Heart left ventricle (tissue), 13 donors: ENCODE data around the gene KCNIP3.

Experiments used
- CTCF ChIP-seq, 12 donors: fragments of 200-600 bp; sonication (generic) in 4 of 12; IDR thresholded peaks; one replicate each; pipeline versions ENCODE4 v1.5.0 to v1.8.0; 2018 to 2022; ENCODE audit warnings: antibody characterized with exemption in 12 of 12, mild to moderate bottlenecking in 5 of 12
- POLR2A ChIP-seq, 2 donors: fragments of 450-650 bp; IDR thresholded peaks; one replicate each; pipeline ENCODE4 v1.6.1; 2017; ENCODE audit warnings: antibody characterized with exemption in 2 of 2, mild to moderate bottlenecking in 2 of 2, moderate library complexity in 2 of 2
- donor health status: ischemic (EF 13 %, LVEDD 7.1; RV severe dilation, severe dysfunction).
- donor health status: DM: no; HTN: yes; CAD: no.
- donor health status: DM: no; HTN: no; CAD: no.
- donor health status: ischemic (EF 25% LVEDD 6.9; RV normal size, moderate dysfunction).
- donor health status: ischemic (EF 25% LVEDD 5.7; RV mildly dilated, moderate dysfunction).
- donor health status: ischemic (EF 35%, LVEDD 5.7; RV mildly dilated, moderate dysfunction).
- donor health status: nonischemic (EF 11% LVEDD 7.7; RV severe dilation, severe dysfunction).
- donor health status: DM: yes; HTN: yes; CAD: no.
- donor health status: PGD.
- donor health status: ischemic (EF 29% LVEDD 5.4; RV normal size, mild dysfunction).
- donor health status: nonischemic (EF 23%, LVEDD 6.1; RV moderate dilation, normal function).

DNA sequence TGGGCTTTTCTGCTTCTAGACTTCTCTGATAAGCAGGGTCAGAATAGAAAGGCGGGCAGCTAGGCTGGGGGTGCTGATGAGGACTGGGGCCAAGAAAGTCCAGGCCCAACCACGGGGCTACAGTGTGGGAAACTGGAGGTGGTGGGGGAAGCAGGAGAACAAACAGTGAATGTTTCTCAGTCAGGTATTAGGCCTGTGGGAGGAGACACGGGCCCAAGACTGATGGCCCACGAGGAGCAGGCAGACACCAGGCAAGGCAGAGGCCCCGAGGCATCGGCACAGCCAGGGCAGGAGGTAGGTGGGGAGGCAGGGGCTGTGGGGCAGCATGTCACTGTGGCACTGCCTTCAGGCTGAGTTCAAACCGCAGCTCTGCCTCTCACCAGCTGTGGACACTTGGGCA lies 40.7 kb downstream of the KCNIP3 start:
- TF ChIP-seq CTCF (IDR thresholded peaks at IDR 0.05): no peak
- TF ChIP-seq POLR2A (IDR thresholded peaks at IDR 0.05): no peak
